OCI-M2 (cell line): Measurements from ENCODE around the gene BNIP2.
"Not testable (repeated sequence)": the region's sequence is repeated elsewhere in the genome, so short reads cannot be mapped to it uniquely, and the experiment has no call there.

Experiments used
- DNase-seq: peaks from one replicate; lab custom pipeline; 2025; ENCODE audit not compliant: unreplicated experiment; lab: John Stamatoyannopoulos, UW

Gene BNIP2

DNA sequence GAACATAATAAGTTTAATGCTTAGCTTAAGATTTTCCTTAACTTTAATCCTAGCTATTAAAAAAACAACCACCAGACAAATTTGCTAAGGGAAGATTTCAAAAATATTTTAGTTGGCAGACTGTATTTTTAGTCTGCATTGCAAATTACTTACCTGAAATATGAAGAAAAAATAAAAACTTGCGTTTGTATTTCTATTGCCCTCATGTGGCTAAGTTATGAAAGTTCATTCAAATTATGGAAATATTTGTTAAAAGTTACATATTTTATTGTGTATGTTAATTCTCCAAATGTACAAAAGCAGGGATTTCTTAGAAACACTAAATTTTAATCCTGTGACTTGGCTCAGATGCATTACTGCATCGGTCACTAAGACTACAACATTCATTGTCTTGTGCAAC lies 46.8 kb downstream of the BNIP2 start:
- DNase-seq = no peak

DNA sequence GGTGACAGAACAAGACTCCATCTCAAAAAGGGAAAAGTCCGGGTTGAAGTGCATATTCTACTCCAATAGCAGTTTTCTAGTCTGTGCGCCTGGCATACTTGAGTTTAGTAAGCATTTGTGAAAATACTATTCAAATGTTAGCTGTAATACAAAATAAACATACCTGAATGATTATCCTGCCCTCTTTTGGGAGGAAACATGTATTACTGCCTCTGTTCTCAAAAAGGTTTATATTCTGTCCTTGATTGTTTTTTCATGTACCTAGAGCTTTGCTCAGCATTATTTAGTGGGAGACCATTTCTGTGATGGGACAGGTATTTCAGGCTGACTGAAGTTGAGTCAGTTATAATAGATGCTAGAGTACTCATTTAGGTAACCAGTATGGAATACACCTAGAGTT lies 51.6 kb downstream of the BNIP2 start:
- not testable (repeated sequence) for DNase-seq

DNA sequence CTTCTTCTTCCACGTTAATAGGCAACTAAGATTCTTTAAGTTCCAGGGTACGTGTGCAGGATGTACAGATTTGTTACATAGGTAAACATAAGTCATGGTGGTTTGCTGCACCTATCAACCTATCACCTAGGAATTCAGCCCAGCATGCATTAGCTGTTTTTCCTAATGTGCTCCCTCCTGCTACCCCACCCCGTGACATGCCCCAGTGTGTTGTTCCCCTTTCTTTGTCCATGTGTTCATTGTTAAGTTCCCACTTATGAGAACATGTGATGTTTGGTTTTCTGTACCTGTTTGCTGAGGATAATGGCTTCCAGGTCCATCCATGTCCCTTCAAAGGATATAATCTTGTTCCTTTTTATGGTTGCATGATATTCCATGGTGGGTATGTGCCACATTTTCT lies 52.9 kb downstream of the BNIP2 start:
- no peak for DNase-seq

DNA sequence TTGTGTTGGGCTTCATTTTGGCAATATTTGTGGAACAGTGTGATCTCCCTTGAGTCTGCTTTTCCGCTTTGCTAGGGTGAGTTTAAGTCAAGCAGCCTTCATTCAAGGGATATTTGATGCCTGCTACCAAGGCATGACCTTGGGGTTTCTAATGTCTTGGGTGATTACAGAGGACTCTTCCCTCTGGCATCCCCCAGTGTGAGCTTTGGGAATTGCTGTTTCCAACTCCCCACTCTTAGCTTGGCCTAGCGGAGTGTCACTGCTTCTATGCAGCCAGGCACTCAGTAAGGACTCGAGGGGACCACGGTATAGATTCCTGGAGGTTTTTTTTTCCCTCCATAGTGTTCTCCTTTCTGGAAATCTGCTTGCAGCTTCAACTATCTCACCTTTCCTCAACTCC lies 56.4 kb downstream of the BNIP2 start:
- DNase-seq = no peak

DNA sequence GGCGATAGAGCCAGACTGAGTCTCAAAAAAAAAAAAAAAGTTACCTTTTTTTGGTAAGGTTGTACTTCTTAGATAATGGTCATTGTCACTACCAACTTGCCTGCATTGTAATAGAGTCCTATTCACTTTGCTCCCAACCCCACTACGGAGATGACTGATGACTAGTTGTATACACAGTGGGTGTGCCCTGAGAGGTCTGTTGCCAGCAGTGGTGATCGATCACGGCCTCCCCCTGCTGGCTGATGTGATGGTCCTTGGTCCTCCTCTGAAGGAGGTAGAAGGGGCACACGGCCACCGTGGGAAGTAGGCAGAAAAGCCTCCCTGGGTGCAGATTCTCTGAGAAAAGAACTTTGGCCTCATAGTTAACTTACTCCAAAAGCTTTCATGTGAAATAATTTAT lies 66.8 kb downstream of the BNIP2 start:
- DNase-seq = no peak

DNA sequence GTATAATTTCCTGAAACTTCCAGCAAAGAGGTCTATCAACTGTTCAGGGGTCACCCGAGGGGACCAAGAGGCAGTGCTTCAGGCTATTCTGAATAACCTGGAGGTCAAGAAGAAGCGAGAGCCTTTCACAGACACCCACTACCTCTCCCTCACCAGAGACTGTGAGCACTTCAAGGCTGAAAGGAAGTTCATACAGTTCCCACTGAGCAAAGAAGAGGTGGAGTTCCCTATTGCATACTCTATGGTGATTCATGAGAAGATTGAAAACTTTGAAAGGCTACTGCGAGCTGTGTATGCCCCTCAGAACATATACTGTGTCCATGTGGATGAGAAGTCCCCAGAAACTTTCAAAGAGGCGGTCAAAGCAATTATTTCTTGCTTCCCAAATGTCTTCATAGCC lies 70.7 kb downstream of the BNIP2 start:
- no peak for DNase-seq

DNA sequence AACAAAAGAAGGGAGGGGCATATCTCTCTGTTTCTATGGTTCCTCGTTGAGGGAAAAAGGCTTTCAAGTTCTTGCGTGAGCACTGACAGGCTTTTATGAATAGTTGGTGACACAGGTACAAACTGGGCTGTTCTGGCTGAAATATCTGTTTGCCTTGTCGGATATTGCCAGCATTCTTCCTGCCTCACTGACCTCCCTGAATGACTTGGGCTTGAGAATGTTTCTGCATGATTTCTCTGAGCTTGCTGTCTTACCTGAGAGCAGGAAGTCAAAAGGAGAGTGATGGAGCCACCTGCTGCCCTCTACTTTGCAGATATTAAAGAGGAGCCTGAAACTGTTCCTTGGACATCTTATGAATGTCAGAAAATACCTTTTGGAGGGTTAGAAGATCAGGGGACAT lies 72.7 kb downstream of the BNIP2 start:
- no peak for DNase-seq

DNA sequence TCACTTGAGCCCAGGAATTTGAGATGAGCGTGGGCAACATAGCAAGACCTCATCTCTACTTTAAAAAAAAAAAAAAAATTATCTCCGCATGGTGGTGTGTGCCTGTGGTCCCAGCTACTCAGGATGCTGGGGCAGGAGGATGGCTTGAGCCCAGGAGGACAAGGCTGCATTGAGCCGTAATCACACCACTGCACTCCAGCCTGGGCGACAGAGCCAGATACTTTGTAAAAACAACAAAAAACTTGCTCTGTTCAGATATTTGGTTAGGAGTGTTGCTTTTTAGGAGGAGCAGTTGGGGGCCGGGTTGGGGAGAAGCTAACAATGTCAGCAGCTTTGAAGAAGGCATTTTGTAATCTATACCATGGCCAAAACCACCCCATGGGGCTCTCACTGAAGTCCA lies 73.5 kb downstream of the BNIP2 start:
- DNase-seq = no peak

DNA sequence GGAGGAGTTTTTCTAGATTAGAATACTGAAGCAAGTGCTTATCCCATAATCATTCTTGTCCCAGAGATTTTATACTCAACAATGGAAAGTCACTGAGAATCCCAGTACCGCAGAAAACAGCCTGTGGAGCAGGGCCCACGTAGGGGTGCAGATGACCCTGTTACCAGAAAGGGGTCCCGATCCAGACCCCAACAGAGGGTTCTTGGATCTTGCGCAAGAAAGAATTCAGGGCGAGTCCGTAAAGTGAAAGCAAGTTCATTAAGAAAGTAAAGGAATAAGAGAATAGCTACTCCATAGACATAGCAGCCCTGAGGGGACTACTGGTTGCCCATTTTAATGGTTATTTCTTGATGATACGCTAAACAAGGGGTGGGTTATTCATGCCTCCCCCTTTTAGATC lies 75.0 kb downstream of the BNIP2 start:
- no peak for DNase-seq

DNA sequence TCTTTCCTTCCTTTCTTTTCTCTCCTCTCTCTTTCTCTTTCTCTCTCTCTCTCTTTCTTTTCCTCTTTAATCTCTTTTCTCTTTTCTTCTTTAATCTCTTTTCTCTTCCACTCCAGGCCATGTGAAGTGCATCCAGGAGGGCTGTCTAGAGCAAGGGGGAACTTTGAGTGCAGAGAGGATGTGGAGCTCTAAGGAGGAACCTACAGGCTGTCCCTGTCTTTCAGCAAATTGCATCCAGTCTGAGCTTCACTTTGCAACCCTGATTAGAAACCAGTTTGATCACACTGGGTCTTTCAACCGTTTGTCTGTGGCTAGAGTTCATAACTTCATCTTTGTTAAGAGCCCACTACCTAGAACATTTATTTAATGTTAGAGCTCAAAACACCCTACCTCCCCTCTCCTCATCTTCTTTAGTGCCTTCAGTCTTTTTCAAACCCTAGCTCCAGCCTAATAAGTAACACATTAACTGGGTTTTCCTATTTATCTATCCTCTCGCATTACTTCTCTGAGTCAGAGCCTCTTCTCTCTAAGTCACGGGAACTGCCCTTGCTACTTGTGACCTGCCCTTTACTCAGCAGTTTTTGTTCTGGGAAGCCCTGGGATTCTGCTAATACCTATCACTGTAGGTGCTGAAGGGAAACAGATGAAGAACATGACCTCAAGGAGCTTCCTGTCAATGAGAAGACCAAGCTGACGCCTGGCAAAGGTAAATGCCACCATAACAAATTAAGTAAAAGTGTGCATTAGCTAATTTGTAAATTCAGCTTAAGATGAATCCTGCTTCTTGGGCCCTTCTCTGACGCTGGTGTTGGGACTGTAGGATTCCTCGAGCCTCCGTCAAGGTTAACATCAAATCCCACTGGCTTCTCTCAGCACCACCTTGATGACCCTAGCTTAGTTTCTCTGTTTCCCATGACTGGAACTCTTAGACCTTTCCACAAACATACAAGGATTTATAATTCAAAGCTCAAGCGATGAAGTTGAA lies 77.6 kb downstream of the BNIP2 start, which contains the start of gene GCNT3:
Gene GCNT3, plus strand, starts transcription at position 508 of the 985 bp plus-strand sequence. CDS start 6,456 bp downstream, outside the sequence.
- DNase-seq = no peak

DNA sequence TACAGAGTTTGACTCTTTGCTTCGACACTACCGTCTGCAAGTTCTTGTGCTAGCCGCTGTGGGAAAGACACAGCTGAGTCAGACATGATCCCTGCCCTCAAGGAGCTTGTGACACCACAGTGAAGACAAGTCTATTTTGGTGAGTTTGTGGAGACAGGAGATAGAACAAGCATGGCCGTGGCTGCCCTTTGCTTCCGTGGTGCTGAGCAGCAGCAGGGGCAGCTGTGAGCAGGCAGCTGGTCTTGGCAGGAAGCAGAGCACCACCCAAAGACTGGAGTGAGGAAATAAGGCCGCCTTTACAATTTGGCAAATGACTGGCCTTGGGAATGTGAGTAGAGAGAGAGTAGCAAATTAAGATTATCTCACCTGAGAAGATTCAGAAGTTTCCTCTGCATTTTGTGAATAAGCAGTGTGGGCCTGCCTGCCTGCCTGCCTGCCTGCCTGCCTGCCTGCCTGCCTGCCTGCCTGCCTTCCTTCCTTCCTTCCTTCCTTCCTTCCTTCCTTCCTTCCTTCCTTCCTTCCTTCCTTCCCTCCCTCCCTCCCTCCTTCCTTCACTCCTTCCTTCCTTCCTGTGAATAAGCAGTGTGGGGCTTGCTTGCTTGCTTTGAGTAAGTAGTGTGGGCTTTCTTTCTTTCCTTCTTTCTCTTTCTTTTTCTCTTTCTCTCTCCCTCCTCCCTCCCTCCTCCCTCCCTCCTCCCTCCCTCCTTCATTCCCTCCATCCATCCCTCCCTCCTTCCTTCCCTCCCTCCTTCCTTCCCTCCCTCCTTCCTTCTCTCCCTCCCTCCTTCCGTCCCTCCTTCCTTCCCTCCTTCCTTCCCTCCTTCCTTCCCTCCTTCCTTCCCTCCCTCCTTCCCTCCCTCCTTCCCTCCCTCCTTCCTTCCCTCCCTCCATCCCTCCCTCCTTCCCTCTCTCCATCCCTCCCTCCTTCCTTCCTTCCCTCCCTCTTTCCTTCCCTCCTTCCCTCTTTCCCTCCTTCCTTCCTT lies 79.1 kb downstream of the BNIP2 start:
- no peak for DNase-seq
